ENCODE results near the gene SZT2. TPM values are rescaled to one million over a fixed set of nuclear protein-coding genes. Genes with fewer than 3 reads are reported as not detected.

The SZT2 gene
- total RNA-seq, 1 experiment from 2014 or later = 28.4 TPM

- Mint-ChIP-seq H3K27me3 (ENCODE audit: low read depth) (no peaks in the 10 kb centered on the region; the same call in 1 of the 2 replicates), H3K9me3 (no peaks in the 10 kb centered on the region), H3K36me3 (peaks cover 31% of the 10 kb centered on the region), H3K4me3 (peak overlapping the region; percentile 99), H3K27ac (no peak overlapping the region), H3K4me1 (peaks cover 19% of the 10 kb centered on the region)
- CTCF ChIA-PET = interaction anchor here (1.1 to 2.4 kb wide), 2 partner anchors 26 to 30 kb away, joined by 3 to 8 read pairs; partner anchors contain the start of gene CDC20
- ATAC-seq = no peak
- POLR2A ChIA-PET = interaction anchor here (2.5 kb wide), 1 partner anchor 30 kb away, joined by 17 read pairs; the partner anchor contains the start of gene CDC20
- no peak for DNase-seq (ENCODE audit: low spot score)
- TF ChIP-seq JUN (CRISPR knock-in tag; IDR thresholded peaks at IDR 0.05) = no peak
- no peak for TF ChIP-seq ELF4 (CRISPR knock-in tag; IDR thresholded peaks at IDR 0.05; ENCODE audit: low read depth)
- TF ChIP-seq MYBL2 (CRISPR knock-in tag; IDR thresholded peaks at IDR 0.05) = no peak
- TF ChIP-seq ZNF219 (CRISPR knock-in tag; IDR thresholded peaks at IDR 0.05; ENCODE audit: borderline replicate concordance) = no peak
- no peak for TF ChIP-seq FOXP4 (CRISPR knock-in tag; IDR thresholded peaks at IDR 0.05)
- TF ChIP-seq CREB1 (CRISPR knock-in tag; IDR thresholded peaks at IDR 0.05) = no peak
- TF ChIP-seq ZNF121 (CRISPR knock-in tag; IDR thresholded peaks at IDR 0.05) = no peak
- TF ChIP-seq MXD4 (CRISPR knock-in tag; IDR thresholded peaks at IDR 0.05; ENCODE audit: borderline replicate concordance) = no peak
- no peak for TF ChIP-seq E2F1 (CRISPR knock-in tag; IDR thresholded peaks at IDR 0.05)
- TF ChIP-seq NR1H2 (CRISPR knock-in tag; IDR thresholded peaks at IDR 0.05) = no peak
- TF ChIP-seq ZNF396 (CRISPR knock-in tag; IDR thresholded peaks at IDR 0.05; ENCODE audit: borderline replicate concordance) = no peak
- no peak for TF ChIP-seq ATF6 (CRISPR knock-in tag; IDR thresholded peaks at IDR 0.05)
- TF ChIP-seq PRRX2 (CRISPR knock-in tag; IDR thresholded peaks at IDR 0.05) = no peak
- no peak for TF ChIP-seq IRF2 (CRISPR knock-in tag; IDR thresholded peaks at IDR 0.05; ENCODE audit: borderline replicate concordance, low read depth)
- no peak for TF ChIP-seq CREM (CRISPR knock-in tag; IDR thresholded peaks at IDR 0.05)
- no peak for TF ChIP-seq SMAD3 (CRISPR knock-in tag; IDR thresholded peaks at IDR 0.05; ENCODE audit: borderline replicate concordance)
- no peak for TF ChIP-seq E2F5 (CRISPR knock-in tag; IDR thresholded peaks at IDR 0.05)
- TF ChIP-seq NFYB (CRISPR knock-in tag; conservative IDR thresholded peaks at IDR 0.05; ENCODE audit: low read depth) = no peak
These were observed 1.6 kb upstream of the SZT2 start for GRCh38 chr1:43387976-43388599.

- Mint-ChIP-seq H3K4me1 (peaks cover 19% of the 10 kb centered on the region), H3K27ac (peak overlapping the region; percentile 99), H3K9me3 (no peaks in the 10 kb centered on the region), H3K4me3 (peak overlapping the region; percentile 99), H3K36me3 (peaks cover 26% of the 10 kb centered on the region), H3K27me3 (ENCODE audit: low read depth) (no peaks in the 10 kb centered on the region; the same call in 1 of the 2 replicates)
- CTCF ChIA-PET = interaction anchor here (0.6 to 2.4 kb wide), 6 partner anchors 21 to 261 kb away, joined by 3 to 8 read pairs (median 4); partner anchors contain the start of genes C1orf210, CDC20, ELOVL1 and KDM4A
- DNase-seq (ENCODE audit: low spot score) (no peak), ATAC-seq (no peak)
- POLR2A ChIA-PET = interaction anchor here (0.6 to 2.5 kb wide), 2 partner anchors 11 to 30 kb away, joined by 3 to 17 read pairs; partner anchors contain the start of gene CDC20
- TF ChIP-seq ETV6 (CRISPR knock-in tag; IDR thresholded peaks at IDR 0.05) (no peak), JUN (CRISPR knock-in tag; IDR thresholded peaks at IDR 0.05) (no peak), AFF4 (CRISPR knock-in tag; IDR thresholded peaks at IDR 0.05; ENCODE audit: borderline replicate concordance) (no peak), ZMAT4 (CRISPR knock-in tag; IDR thresholded peaks at IDR 0.05) (no peak), AR (CRISPR knock-in tag; IDR thresholded peaks at IDR 0.05) (no peak), ZNF121 (CRISPR knock-in tag; IDR thresholded peaks at IDR 0.05) (no peak)
These were observed 1.1 kb upstream of the SZT2 start for GRCh38 chr1:43388613-43389012.

Measured in WTC11 (cell line).